GM19043 (cell line): ENCODE results near the gene PPP1R2.

Source experiments
- ATAC-seq: cut with Tn5 transposase; IDR thresholded peaks from one replicate; pipeline ENCODE4 v1.9.1; 2021; ENCODE audit warnings: low read depth; ENCODE audit not compliant: unreplicated experiment

Gene PPP1R2

GRCh38 chr3:195466251-195466650, 76.9 kb downstream of the PPP1R2 start:
- no peak for ATAC-seq
